ENCODE results near the gene NXT1. TPM values are rescaled to one million over a fixed set of nuclear protein-coding genes. Genes with fewer than 3 reads are reported as not detected.
A peak's percentile ranks its signal among the peaks of the same experiment; 100 is the strongest.
"Not testable (repeated sequence)": the region's sequence is repeated elsewhere in the genome, so short reads cannot be mapped to it uniquely, and the experiment has no call there.

The NXT1 gene
- total RNA-seq: 10 to 100 TPM; 34.0 to 48.3 TPM

DNA sequence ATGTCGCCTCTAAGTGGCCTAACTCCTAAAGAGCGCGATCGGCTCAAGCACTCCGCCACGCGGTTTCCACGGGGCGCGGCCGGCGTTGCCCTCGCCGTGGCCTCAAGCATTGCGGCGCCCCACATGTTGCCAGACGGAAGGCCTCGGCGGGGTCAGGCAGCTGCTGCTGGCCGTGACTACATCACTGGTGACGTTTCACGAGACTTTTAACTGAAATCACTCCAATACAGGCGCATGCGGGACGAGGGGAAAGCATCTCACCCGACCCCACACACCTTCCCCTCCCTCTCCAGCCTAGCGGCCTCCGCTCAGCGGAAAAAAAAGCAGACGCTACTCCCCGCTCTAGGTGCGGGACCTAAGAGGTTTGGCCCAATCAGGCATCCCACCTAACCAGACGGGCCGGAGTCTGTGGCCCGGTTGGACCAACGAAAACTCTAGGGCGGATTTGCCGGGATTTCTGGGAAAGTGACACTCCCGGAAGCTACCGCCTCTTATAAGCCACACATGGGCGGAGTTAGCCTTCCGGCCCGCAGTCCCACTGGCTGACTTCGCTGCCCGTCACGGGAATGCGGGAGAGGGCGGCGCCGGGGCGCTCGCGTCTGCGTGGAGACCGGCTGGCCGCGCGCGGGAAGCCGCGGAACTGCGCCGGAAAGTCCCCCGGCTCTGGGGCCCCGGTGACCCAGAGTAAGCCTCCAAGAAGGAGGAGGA is at the start of gene NXT1:
TSS of gene NXT1 (plus strand) at position 596 of the 708 bp plus-strand sequence. CDS start 3,251 bp downstream, outside the sequence.
- Mint-ChIP-seq H3K36me3 (peaks cover 16% of the 10 kb centered on the region), H3K27ac (peak within 1 kb of the TSS; percentile 99), H3K4me3 (peak within 1 kb of the TSS; percentile 82), H3K9me3 (ENCODE audit: low read depth) (no peaks in the 10 kb centered on the region), H3K27me3 (no peaks in the 10 kb centered on the region), H3K4me1 (peaks cover 42% of the 10 kb centered on the region)
- CTCF ChIA-PET: interaction anchor here (0.7 to 4.8 kb wide), 18 partner anchors 8 to 658 kb away, joined by 3 to 47 read pairs (median 4); partner anchors contain the start of genes GZF1 and NAPB
- DNase-seq (peak; percentile 97), ATAC-seq (peak; percentile 87)

- Mint-ChIP-seq H3K27me3 (no peaks in the 10 kb centered on the region), H3K27ac (no peak overlapping the region), H3K4me1 (no peaks in the 10 kb centered on the region), H3K4me3 (no peak overlapping the region), H3K36me3 (no peaks in the 10 kb centered on the region), H3K9me3 (ENCODE audit: low read depth) (no peaks in the 10 kb centered on the region)
- no peak for ATAC-seq
- CTCF ChIA-PET: no interaction called here
- no peak for DNase-seq
These were observed 49.0 kb upstream of the NXT1 start for GRCh38 chr20:23301436-23302050.

GRCh38 chr20:23302386-23302785 is 48.2 kb upstream of the NXT1 start:
- DNase-seq (no peak), ATAC-seq (no peak)
- Mint-ChIP-seq H3K9me3 (ENCODE audit: low read depth) (no peaks in the 10 kb centered on the region), H3K4me1 (no peaks in the 10 kb centered on the region), H3K4me3 (no peak overlapping the region), H3K27ac (no peak overlapping the region), H3K27me3 (no peaks in the 10 kb centered on the region), H3K36me3 (no peaks in the 10 kb centered on the region)
- CTCF ChIA-PET: no interaction called here

DNA sequence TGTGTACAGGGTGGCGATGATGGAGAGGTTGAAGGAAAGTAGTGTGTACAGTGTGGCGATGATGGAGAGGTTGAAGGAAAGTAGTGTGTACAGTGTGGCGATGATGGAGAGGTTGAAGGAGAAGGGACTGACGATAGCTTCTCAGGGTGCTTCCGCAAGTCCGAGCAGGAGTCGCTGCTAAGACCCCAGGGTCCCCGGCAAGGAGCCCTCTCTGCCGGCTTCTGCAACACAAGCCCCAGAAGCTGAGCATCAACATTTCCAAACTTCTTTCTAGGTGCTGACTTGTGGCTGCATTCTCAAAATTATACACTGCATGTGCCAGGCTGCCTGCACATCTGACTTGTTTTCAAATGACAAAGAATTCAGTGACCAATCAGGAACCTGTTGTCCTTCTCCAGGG is 47.8 kb upstream of the NXT1 start:
- Mint-ChIP-seq H3K36me3 (no peaks in the 10 kb centered on the region), H3K27me3 (no peaks in the 10 kb centered on the region), H3K27ac (no peak overlapping the region), H3K9me3 (ENCODE audit: low read depth) (no peaks in the 10 kb centered on the region), H3K4me3 (no peak overlapping the region), H3K4me1 (no peaks in the 10 kb centered on the region)
- DNase-seq (no peak), ATAC-seq (no peak)
- CTCF ChIA-PET: no interaction called here

- Mint-ChIP-seq H3K4me1 (no peaks in the 10 kb centered on the region), H3K27ac (no peak overlapping the region), H3K9me3 (ENCODE audit: low read depth) (no peaks in the 10 kb centered on the region), H3K4me3 (no peak overlapping the region), H3K27me3 (no peaks in the 10 kb centered on the region), H3K36me3 (no peaks in the 10 kb centered on the region)
- CTCF ChIA-PET: no interaction called here
- DNase-seq (no peak), ATAC-seq (no peak)
These were observed 47.1 kb upstream of the NXT1 start for GRCh38 chr20:23303325-23304102.

DNA sequence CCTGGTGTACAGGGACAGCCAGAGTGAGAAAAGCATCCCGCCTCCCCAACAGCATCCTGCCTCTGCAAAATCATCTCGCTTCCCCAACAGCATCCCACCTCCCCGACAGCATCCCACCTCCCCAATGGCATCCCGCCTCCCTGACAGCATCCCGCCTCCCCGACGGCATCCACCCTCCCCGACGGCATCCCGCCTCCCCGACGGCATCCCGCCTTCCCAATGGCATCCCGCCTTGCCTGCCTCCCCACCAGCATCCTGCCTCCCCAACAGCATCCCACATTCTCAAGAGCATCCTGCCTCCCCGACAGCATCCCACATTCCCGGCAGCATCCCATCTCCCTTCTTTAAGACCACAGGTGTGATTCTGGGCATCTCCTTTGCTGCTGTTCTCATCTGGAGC is 46.0 kb upstream of the NXT1 start:
- no peak overlapping the region for H3K27ac Mint-ChIP-seq
- H3K4me1 Mint-ChIP-seq: no peaks in the 10 kb centered on the region
- CTCF ChIA-PET: no interaction called here
- H3K36me3 Mint-ChIP-seq: no peaks in the 10 kb centered on the region
- H3K9me3 Mint-ChIP-seq (ENCODE audit: low read depth): no peaks in the 10 kb centered on the region
- ATAC-seq: no peak
- H3K4me3 Mint-ChIP-seq: no peak overlapping the region
- DNase-seq: no peak
- no peaks in the 10 kb centered on the region for H3K27me3 Mint-ChIP-seq

GRCh38 chr20:23305098-23305497 is 45.5 kb upstream of the NXT1 start:
- DNase-seq (no peak), ATAC-seq (no peak)
- Mint-ChIP-seq H3K27me3 (no peaks in the 10 kb centered on the region), H3K4me3 (no peak overlapping the region), H3K27ac (no peak overlapping the region), H3K4me1 (no peaks in the 10 kb centered on the region), H3K36me3 (no peaks in the 10 kb centered on the region), H3K9me3 (ENCODE audit: low read depth) (no peaks in the 10 kb centered on the region)
- CTCF ChIA-PET: no interaction called here

DNA sequence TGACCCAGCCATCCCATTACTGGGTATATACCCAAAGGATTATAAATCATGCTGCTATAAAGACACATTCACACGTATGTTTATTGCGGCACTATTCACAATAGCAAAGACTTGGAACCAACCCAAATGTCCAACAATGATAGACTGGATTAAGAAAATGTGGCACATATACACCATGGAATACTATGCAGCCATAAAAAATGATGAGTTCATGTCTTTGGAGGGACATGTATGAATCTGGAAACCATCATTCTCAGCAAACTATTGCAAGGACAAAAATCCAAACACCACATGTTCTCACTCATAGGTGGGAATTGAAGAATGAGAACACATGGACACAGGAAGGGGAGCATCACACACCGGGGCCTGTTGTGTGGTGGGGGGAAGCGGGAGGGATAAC is 43.2 kb upstream of the NXT1 start:
- ATAC-seq; H3K9me3 Mint-ChIP-seq (ENCODE audit: low read depth); H3K4me1 Mint-ChIP-seq; CTCF ChIA-PET; H3K27me3 Mint-ChIP-seq; DNase-seq; H3K4me3 Mint-ChIP-seq; H3K27ac Mint-ChIP-seq; H3K36me3 Mint-ChIP-seq: not testable (repeated sequence)

DNA sequence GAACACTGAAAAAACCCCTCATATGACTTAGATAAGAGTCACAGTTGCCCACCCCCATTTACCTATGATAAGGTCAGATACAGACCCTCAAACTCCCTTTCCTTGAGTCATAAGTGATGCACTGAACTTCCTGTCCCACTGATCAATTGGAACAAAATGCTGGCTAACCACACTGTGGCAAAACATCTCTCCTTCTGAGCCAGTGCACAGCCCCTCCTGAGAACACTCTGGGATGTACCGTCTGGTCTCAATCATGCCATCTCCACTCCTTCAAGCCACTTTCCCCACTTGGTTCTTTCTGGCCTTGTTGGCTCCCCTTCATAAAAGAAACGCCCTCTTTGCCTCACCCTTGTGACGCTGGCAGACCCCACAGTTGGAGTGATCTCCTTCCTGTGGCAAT is 42.6 kb upstream of the NXT1 start:
- Mint-ChIP-seq H3K4me3 (no peak overlapping the region), H3K36me3 (no peaks in the 10 kb centered on the region), H3K27me3 (no peaks in the 10 kb centered on the region), H3K9me3 (ENCODE audit: low read depth) (no peaks in the 10 kb centered on the region), H3K4me1 (no peaks in the 10 kb centered on the region), H3K27ac (no peak overlapping the region)
- ATAC-seq: no peak
- DNase-seq: no peak
- CTCF ChIA-PET: no interaction called here

DNA sequence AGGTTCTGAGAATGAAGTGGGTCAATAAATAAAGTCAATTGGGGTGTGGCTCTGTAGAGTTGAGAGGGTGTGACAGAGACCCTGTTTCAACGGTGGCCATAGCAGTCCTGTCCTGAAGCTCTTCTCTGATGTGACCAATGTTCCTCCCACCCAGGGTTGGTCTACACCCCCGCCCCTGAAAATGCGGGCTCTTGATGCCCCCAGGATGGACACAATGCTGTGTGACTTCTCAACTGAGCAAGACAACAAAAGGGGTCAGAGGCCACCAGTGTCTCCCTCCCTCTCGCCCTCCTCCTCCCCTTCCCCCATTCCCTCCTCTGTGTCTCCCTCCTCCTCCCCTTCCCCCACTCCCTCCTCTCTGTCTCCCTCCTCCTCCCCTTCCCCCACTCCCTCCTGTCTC is 41.7 kb upstream of the NXT1 start:
- CTCF ChIA-PET: no interaction called here
- no peaks in the 10 kb centered on the region for H3K36me3 Mint-ChIP-seq
- no peak overlapping the region for H3K27ac Mint-ChIP-seq
- H3K27me3 Mint-ChIP-seq: no peaks in the 10 kb centered on the region
- H3K9me3 Mint-ChIP-seq (ENCODE audit: low read depth): no peaks in the 10 kb centered on the region
- no peak for DNase-seq
- no peaks in the 10 kb centered on the region for H3K4me1 Mint-ChIP-seq
- no peak overlapping the region for H3K4me3 Mint-ChIP-seq
- no peak for ATAC-seq

DNA sequence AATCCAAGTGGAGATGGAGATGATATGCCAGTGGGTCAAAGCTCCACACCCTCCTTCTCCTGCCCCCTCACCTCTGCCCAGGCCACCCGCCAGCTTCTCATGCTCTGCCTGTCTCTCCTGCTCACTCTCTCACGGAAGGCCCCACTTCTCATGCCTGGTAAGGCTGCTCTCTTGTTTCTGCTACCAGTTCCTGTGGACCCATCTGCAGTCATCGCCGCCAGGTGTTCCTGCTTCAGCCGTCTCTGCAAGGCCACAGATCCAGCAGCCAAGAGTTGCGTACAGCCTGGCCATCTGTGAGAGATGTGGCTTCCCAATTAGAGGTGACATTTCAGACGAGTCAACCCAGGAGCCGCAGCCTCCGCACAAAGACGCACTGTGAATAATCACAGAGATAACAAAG is 40.8 kb upstream of the NXT1 start:
- no peak overlapping the region for H3K27ac Mint-ChIP-seq
- H3K9me3 Mint-ChIP-seq (ENCODE audit: low read depth): no peaks in the 10 kb centered on the region
- H3K4me1 Mint-ChIP-seq: no peaks in the 10 kb centered on the region
- DNase-seq (no peak), ATAC-seq (no peak)
- no peaks in the 10 kb centered on the region for H3K36me3 Mint-ChIP-seq
- H3K4me3 Mint-ChIP-seq: no peak overlapping the region
- H3K27me3 Mint-ChIP-seq: no peaks in the 10 kb centered on the region
- CTCF ChIA-PET: no interaction called here

DNA sequence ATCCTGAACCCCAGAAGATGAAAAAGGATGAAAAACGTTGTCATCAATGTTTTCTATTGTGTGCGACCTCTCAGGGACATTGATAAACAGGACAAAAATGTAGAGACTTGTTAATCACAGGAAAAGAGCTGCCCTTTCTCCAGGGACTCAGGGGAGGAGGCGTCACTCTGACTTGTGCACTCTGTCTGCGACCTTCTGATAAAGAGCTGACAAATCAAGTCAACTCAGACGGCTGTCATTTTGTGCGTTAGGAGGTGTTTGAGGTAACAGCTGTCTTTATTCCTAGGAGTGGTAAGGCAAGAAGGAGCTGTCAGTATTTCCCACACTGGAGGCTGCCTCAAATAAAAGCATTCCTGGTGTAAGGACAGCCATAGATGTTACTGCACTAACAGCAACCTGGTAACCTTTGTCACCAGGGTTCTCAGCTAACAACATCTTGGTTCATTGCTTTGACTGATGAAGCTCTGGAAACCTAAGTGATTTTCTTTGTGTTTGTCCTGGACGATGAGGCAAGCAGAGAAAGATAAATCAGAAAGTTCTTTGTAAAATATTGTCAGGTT is 38.6 kb upstream of the NXT1 start:
- Mint-ChIP-seq H3K27ac (no peak overlapping the region), H3K9me3 (ENCODE audit: low read depth) (no peaks in the 10 kb centered on the region), H3K36me3 (no peaks in the 10 kb centered on the region), H3K4me1 (no peaks in the 10 kb centered on the region), H3K27me3 (no peaks in the 10 kb centered on the region), H3K4me3 (no peak overlapping the region)
- DNase-seq: no peak
- ATAC-seq: no peak
- CTCF ChIA-PET: no interaction called here

DNA sequence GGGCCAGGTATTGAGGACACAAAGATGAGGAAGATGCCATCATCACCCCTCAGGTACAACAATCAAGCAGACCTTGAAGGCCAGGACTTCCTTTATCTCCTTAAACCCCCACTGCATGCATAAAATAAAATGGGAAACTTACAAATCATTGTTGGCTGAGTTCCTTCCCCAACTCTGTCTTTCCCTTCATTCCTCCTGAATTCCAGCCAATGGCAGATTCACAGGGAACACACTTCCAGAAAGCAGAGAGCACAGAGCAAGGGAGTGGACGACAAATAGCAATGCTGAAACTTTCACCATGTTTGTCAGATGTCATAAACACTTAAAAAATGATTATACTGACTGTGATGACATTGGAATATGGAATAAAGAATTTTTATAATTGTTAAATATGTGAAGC is 37.3 kb upstream of the NXT1 start:
- ATAC-seq: no peak
- Mint-ChIP-seq H3K36me3 (no peaks in the 10 kb centered on the region), H3K4me3 (no peak overlapping the region), H3K4me1 (no peaks in the 10 kb centered on the region), H3K27ac (no peak overlapping the region), H3K9me3 (ENCODE audit: low read depth) (no peaks in the 10 kb centered on the region), H3K27me3 (no peaks in the 10 kb centered on the region)
- no peak for DNase-seq
- CTCF ChIA-PET: no interaction called here

GRCh38 chr20:23314699-23315098 is 35.9 kb upstream of the NXT1 start:
- H3K9me3 Mint-ChIP-seq (ENCODE audit: low read depth): no peaks in the 10 kb centered on the region
- no peak overlapping the region for H3K4me3 Mint-ChIP-seq
- no peaks in the 10 kb centered on the region for H3K36me3 Mint-ChIP-seq
- H3K27ac Mint-ChIP-seq: no peak overlapping the region
- CTCF ChIA-PET: no interaction called here
- ATAC-seq: no peak
- DNase-seq: no peak
- no peaks in the 10 kb centered on the region for H3K4me1 Mint-ChIP-seq
- no peaks in the 10 kb centered on the region for H3K27me3 Mint-ChIP-seq
